GM23338 (cell line): ENCODE data around the gene YIPF5. TPM values are rescaled to one million over a fixed set of nuclear protein-coding genes. Genes with fewer than 3 reads are reported as not detected.

Source experiments
- ATAC-seq: fragments of 200-7000 bp; cut with Tn5 transposase; 3 replicates; pipeline ENCODE4 v1.9.1; 2020
- DNase-seq: peaks from one replicate; pipeline ENCODE4 v3.0.0-alpha.2; 2015; ENCODE audit warnings: low spot score
- H2AFZ ChIP-seq: fragments of 200-600 bp; sonication (generic); 2 replicates; pipeline ENCODE4 v1.8.0; 2016; ENCODE audit warnings: antibody characterized with exemption, mild to moderate bottlenecking, moderate library complexity
- H3F3A ChIP-seq: fragments of 200-600 bp; sonication (generic); replicated peaks from 2 replicates; pipeline ENCODE4 v1.8.0; 2017; ENCODE audit warnings: antibody characterized with exemption, mixed run types, low read depth
- H3K27ac ChIP-seq: fragments of 200-600 bp; sonication (generic); 2 replicates; pipeline ENCODE4 v1.6.1; 2016; ENCODE audit warnings: low read depth
- H3K27me3 ChIP-seq: fragments of 200-600 bp; sonication (generic); 2 replicates; pipeline ENCODE4 v1.8.0; 2016; ENCODE audit warnings: mild to moderate bottlenecking, mixed run types, moderate library complexity; ENCODE audit not compliant: insufficient read depth
- H3K36me3 ChIP-seq: fragments of 200-600 bp; sonication (generic); 2 replicates; pipeline ENCODE4 v1.8.0; 2016; ENCODE audit warnings: mild to moderate bottlenecking; ENCODE audit not compliant: insufficient read depth
- H3K4me1 ChIP-seq: fragments of 200-600 bp; sonication (generic); 2 replicates; pipeline ENCODE4 v1.8.0; 2016; ENCODE audit warnings: mild to moderate bottlenecking, moderate library complexity; ENCODE audit not compliant: insufficient read depth
- H3K4me2 ChIP-seq: fragments of 200-600 bp; sonication (generic); 2 replicates; pipeline ENCODE4 v1.7.1; 2017; ENCODE audit warnings: mixed run types
- H3K4me3 ChIP-seq: fragments of 200-600 bp; sonication (generic); 2 replicates; pipeline ENCODE4 v1.6.1; 2016; ENCODE audit warnings: mixed run types
- H3K79me2 ChIP-seq: fragments of 200-600 bp; sonication (generic); replicated peaks from 2 replicates; pipeline ENCODE4 v1.8.0; 2017; ENCODE audit warnings: mild to moderate bottlenecking; ENCODE audit not compliant: insufficient read depth
- H3K9me2 ChIP-seq: fragments of 200-600 bp; sonication (generic); 2 replicates; pipeline ENCODE4 v1.8.0; 2017; ENCODE audit not compliant: insufficient read depth
- H4K20me1 ChIP-seq: fragments of 200-600 bp; sonication (generic); replicated peaks from 2 replicates; pipeline ENCODE4 v1.8.0; 2017; ENCODE audit warnings: mild to moderate bottlenecking; ENCODE audit not compliant: insufficient read depth
- H3K27ac Mint-ChIP-seq: 2 replicates; pipeline ENCODE4 v1.8.0; 2020; ENCODE audit warnings: inconsistent platforms, mild to moderate bottlenecking, moderate library complexity, mixed read lengths
- H3K27me3 Mint-ChIP-seq: 3 replicates; pipeline ENCODE4 v1.8.0; 2022; ENCODE audit warnings: low read depth, mild to moderate bottlenecking, moderate library complexity, mixed read lengths, inconsistent platforms; ENCODE audit not compliant: insufficient read depth, poor library complexity
- H3K36me3 Mint-ChIP-seq: 3 replicates; pipeline ENCODE4 v1.8.0; 2021; ENCODE audit warnings: low read depth, mild to moderate bottlenecking, inconsistent platforms, moderate library complexity, mixed read lengths
- H3K4me1 Mint-ChIP-seq: 3 replicates; pipeline ENCODE4 v1.8.0; 2020; ENCODE audit warnings: mild to moderate bottlenecking, inconsistent platforms, mixed read lengths
- H3K4me3 Mint-ChIP-seq: 3 replicates; pipeline ENCODE4 v1.8.0; 2021; ENCODE audit warnings: moderate library complexity, mild to moderate bottlenecking, inconsistent platforms, mixed read lengths
- H3K9me3 Mint-ChIP-seq: 3 replicates; pipeline ENCODE4 v1.8.0; 2020; ENCODE audit warnings: moderate library complexity, mild to moderate bottlenecking, inconsistent platforms, mixed read lengths
- CREB1 ChIP-seq: fragments of 250-450 bp; sonication (Bioruptor Pico); IDR thresholded peaks from 2 replicates; pipeline ENCODE4 v1.5.0; 2020; ENCODE audit warnings: low read depth, mild to moderate bottlenecking, moderate library complexity
- EZH2 ChIP-seq: fragments of 200-600 bp; sonication (generic); IDR thresholded peaks from one replicate; pipeline ENCODE4 v1.8.0; 2017; ENCODE audit warnings: antibody characterized with exemption, mild to moderate bottlenecking, low read depth; ENCODE audit not compliant: unreplicated experiment
- EZH2phosphoT487 ChIP-seq: fragments of 200-600 bp; sonication (generic); IDR thresholded peaks from one replicate; pipeline ENCODE4 v1.8.1; 2018; ENCODE audit warnings: antibody characterized with exemption; ENCODE audit not compliant: unreplicated experiment
- JUNB ChIP-seq: IDR thresholded peaks from one replicate; pipeline ENCODE4 v1.6.1; 2016; ENCODE audit warnings: antibody characterized with exemption; ENCODE audit not compliant: unreplicated experiment
- NANOG ChIP-seq: IDR thresholded peaks from 2 replicates; pipeline ENCODE4 v1.6.1; 2016; ENCODE audit warnings: antibody characterized with exemption, borderline replicate concordance
- POLR2AphosphoS5 ChIP-seq: IDR thresholded peaks from 2 replicates; pipeline ENCODE4 v1.6.1; 2016; ENCODE audit warnings: antibody characterized with exemption, low read depth
- STAT1 ChIP-seq: IDR thresholded peaks from one replicate; pipeline ENCODE4 v1.6.1; 2016; ENCODE audit warnings: antibody characterized with exemption; ENCODE audit not compliant: unreplicated experiment
- ZNF114 ChIP-seq: fragments of 250-450 bp; sonication (Bioruptor Pico); IDR thresholded peaks from 2 replicates; pipeline ENCODE4 v1.5.0; 2020; ENCODE audit warnings: mild to moderate bottlenecking, moderate library complexity
- ZNF331 ChIP-seq: fragments of 250-450 bp; sonication (Bioruptor Pico); IDR thresholded peaks from 2 replicates; pipeline ENCODE4 v1.5.0; 2020; ENCODE audit warnings: low read depth, mild to moderate bottlenecking, moderate library complexity
- polyA plus RNA-seq: library from polyadenylated mRNA; unstranded; fragments of >200 nt; fragmentation: Nextera tagmentation; extraction: Ambion mirVana; gene quantifications from 2 replicates; pipeline ENCODE4 v1.2.1, GENCODE V29; 2016
- total RNA-seq: library from RNA; depleted of rRNA; stranded (reverse); fragments of >200 nt; shearing (Covaris generic); gene quantifications from 2 replicates; pipeline ENCODE4 v1.2.3, GENCODE V29; 2014
- TF ChIP-seq, protein P1 (sequence below): IDR thresholded peaks from 2 replicates; pipeline ENCODE4 v1.6.1; 2016; ENCODE audit warnings: antibody characterized with exemption
- TF ChIP-seq, protein P2 (sequence below): fragments of 250-450 bp; sonication (Bioruptor Pico); IDR thresholded peaks from 2 replicates; pipeline ENCODE4 v1.5.0; 2020; ENCODE audit warnings: mild to moderate bottlenecking, moderate library complexity
- TF ChIP-seq, protein P3 (sequence below): IDR thresholded peaks from one replicate; pipeline ENCODE4 v1.6.1; 2018; ENCODE audit warnings: antibody characterized with exemption; ENCODE audit not compliant: unreplicated experiment
- TF ChIP-seq, protein P4 (sequence below), 2 experiments: fragments of 200-600 bp in 1 of 2; sonication (generic) in 1 of 2; conservative IDR thresholded peaks; 2 replicates each; pipeline versions ENCODE4 v1.5.1 to v1.6.1; 2016 to 2017; ENCODE audit warnings: antibody characterized with exemption in 2 of 2, low read depth in 2 of 2, mild to moderate bottlenecking in 2 of 2, moderate library complexity in 1 of 2

YIPF5 gene
- total and polyA plus RNA-seq, 2 experiments from 2014 or later: 28.1 to 46.5 TPM

DNA sequence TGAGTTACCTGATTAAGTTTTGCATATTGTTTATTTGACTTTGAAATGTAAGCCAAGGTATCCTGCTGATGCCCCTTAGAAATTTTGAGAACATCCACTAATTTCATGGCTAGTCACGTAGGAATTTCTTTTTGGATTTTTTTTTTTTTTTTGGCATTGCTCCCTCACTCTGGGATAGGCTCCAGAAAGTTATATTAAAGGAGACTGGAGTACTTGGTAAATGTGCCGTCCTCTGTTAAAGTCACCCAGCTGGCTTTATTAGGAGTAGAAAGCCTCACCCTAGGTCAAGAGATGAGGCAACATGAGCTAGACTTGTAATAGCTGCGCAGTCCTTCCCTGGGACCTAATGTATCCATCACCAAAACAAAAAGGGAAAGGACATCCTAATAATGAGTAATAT lies 3.3 kb upstream of the YIPF5 start:
- no peak overlapping the region for H3K4me3 Mint-ChIP-seq
- TF ChIP-seq EZH2 (no peak), ZNF331 (no peak), ZNF114 (CRISPR knock-in tag) (no peak), POLR2AphosphoS5 (no peak), EZH2phosphoT487 (no peak), NANOG (no peak), STAT1 (no peak), JUNB (no peak), CREB1 (CRISPR knock-in tag) (no peak)
- TF ChIP-seq, protein P1, sequence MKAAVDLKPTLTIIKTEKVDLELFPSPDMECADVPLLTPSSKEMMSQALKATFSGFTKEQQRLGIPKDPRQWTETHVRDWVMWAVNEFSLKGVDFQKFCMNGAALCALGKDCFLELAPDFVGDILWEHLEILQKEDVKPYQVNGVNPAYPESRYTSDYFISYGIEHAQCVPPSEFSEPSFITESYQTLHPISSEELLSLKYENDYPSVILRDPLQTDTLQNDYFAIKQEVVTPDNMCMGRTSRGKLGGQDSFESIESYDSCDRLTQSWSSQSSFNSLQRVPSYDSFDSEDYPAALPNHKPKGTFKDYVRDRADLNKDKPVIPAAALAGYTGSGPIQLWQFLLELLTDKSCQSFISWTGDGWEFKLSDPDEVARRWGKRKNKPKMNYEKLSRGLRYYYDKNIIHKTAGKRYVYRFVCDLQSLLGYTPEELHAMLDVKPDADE: no peak
- TF ChIP-seq, protein P2, sequence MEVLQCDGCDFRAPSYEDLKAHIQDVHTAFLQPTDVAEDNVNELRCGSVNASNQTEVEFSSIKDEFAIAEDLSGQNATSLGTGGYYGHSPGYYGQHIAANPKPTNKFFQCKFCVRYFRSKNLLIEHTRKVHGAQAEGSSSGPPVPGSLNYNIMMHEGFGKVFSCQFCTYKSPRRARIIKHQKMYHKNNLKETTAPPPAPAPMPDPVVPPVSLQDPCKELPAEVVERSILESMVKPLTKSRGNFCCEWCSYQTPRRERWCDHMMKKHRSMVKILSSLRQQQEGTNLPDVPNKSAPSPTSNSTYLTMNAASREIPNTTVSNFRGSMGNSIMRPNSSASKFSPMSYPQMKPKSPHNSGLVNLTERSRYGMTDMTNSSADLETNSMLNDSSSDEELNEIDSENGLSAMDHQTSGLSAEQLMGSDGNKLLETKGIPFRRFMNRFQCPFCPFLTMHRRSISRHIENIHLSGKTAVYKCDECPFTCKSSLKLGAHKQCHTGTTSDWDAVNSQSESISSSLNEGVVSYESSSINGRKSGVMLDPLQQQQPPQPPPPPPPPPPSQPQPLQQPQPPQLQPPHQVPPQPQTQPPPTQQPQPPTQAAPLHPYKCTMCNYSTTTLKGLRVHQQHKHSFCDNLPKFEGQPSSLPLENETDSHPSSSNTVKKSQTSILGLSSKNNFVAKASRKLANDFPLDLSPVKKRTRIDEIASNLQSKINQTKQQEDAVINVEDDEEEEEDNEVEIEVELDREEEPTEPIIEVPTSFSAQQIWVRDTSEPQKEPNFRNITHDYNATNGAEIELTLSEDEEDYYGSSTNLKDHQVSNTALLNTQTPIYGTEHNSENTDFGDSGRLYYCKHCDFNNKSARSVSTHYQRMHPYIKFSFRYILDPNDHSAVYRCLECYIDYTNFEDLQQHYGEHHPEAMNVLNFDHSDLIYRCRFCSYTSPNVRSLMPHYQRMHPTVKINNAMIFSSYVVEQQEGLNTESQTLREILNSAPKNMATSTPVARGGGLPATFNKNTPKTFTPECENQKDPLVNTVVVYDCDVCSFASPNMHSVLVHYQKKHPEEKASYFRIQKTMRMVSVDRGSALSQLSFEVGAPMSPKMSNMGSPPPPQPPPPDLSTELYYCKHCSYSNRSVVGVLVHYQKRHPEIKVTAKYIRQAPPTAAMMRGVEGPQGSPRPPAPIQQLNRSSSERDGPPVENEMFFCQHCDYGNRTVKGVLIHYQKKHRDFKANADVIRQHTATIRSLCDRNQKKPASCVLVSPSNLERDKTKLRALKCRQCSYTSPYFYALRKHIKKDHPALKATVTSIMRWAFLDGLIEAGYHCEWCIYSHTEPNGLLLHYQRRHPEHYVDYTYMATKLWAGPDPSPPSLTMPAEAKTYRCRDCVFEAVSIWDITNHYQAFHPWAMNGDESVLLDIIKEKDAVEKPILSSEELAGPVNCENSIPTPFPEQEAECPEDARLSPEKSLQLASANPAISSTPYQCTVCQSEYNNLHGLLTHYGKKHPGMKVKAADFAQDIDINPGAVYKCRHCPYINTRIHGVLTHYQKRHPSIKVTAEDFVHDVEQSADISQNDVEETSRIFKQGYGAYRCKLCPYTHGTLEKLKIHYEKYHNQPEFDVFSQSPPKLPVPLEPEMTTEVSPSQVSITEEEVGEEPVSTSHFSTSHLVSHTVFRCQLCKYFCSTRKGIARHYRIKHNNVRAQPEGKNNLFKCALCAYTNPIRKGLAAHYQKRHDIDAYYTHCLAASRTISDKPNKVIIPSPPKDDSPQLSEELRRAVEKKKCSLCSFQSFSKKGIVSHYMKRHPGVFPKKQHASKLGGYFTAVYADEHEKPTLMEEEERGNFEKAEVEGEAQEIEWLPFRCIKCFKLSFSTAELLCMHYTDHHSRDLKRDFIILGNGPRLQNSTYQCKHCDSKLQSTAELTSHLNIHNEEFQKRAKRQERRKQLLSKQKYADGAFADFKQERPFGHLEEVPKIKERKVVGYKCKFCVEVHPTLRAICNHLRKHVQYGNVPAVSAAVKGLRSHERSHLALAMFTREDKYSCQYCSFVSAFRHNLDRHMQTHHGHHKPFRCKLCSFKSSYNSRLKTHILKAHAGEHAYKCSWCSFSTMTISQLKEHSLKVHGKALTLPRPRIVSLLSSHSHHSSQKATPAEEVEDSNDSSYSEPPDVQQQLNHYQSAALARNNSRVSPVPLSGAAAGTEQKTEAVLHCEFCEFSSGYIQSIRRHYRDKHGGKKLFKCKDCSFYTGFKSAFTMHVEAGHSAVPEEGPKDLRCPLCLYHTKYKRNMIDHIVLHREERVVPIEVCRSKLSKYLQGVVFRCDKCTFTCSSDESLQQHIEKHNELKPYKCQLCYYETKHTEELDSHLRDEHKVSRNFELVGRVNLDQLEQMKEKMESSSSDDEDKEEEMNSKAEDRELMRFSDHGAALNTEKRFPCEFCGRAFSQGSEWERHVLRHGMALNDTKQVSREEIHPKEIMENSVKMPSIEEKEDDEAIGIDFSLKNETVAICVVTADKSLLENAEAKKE (CRISPR knock-in tag): no peak
- TF ChIP-seq, protein P3, sequence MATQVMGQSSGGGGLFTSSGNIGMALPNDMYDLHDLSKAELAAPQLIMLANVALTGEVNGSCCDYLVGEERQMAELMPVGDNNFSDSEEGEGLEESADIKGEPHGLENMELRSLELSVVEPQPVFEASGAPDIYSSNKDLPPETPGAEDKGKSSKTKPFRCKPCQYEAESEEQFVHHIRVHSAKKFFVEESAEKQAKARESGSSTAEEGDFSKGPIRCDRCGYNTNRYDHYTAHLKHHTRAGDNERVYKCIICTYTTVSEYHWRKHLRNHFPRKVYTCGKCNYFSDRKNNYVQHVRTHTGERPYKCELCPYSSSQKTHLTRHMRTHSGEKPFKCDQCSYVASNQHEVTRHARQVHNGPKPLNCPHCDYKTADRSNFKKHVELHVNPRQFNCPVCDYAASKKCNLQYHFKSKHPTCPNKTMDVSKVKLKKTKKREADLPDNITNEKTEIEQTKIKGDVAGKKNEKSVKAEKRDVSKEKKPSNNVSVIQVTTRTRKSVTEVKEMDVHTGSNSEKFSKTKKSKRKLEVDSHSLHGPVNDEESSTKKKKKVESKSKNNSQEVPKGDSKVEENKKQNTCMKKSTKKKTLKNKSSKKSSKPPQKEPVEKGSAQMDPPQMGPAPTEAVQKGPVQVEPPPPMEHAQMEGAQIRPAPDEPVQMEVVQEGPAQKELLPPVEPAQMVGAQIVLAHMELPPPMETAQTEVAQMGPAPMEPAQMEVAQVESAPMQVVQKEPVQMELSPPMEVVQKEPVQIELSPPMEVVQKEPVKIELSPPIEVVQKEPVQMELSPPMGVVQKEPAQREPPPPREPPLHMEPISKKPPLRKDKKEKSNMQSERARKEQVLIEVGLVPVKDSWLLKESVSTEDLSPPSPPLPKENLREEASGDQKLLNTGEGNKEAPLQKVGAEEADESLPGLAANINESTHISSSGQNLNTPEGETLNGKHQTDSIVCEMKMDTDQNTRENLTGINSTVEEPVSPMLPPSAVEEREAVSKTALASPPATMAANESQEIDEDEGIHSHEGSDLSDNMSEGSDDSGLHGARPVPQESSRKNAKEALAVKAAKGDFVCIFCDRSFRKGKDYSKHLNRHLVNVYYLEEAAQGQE: no peak
- TF ChIP-seq, protein P4, sequence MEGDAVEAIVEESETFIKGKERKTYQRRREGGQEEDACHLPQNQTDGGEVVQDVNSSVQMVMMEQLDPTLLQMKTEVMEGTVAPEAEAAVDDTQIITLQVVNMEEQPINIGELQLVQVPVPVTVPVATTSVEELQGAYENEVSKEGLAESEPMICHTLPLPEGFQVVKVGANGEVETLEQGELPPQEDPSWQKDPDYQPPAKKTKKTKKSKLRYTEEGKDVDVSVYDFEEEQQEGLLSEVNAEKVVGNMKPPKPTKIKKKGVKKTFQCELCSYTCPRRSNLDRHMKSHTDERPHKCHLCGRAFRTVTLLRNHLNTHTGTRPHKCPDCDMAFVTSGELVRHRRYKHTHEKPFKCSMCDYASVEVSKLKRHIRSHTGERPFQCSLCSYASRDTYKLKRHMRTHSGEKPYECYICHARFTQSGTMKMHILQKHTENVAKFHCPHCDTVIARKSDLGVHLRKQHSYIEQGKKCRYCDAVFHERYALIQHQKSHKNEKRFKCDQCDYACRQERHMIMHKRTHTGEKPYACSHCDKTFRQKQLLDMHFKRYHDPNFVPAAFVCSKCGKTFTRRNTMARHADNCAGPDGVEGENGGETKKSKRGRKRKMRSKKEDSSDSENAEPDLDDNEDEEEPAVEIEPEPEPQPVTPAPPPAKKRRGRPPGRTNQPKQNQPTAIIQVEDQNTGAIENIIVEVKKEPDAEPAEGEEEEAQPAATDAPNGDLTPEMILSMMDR (conservative IDR thresholded peaks at IDR 0.05; ENCODE audit: low read depth in 2 of 2): no peak
- H3K27me3 Mint-ChIP-seq: peaks cover 7% of the 10 kb centered on the region
- peaks cover 1% of the 10 kb centered on the region for H3K36me3 Mint-ChIP-seq
- Histone ChIP-seq H3K79me2 (peaks cover 14% of the 10 kb centered on the region), H2AFZ (no peak overlapping the region), H3K4me3 (no peak overlapping the region), H3K4me1 (peaks cover 7% of the 10 kb centered on the region; the same call in 1 of the 2 replicates), H4K20me1 (no peaks in the 10 kb centered on the region), H3K27me3 (no peaks in the 10 kb centered on the region), H3K9me2 (peaks cover 5% of the 10 kb centered on the region; the same call in 1 of the 2 replicates), H3F3A (no peaks in the 10 kb centered on the region), H3K36me3 (0 out of 2 replicates have a peak, but pooled peaks cover 1% of the 10 kb centered on the region), H3K27ac (no peak overlapping the region), H3K4me2 (no peak overlapping the region)
- H3K9me3 Mint-ChIP-seq: no peaks in the 10 kb centered on the region
- ATAC-seq (no peak), DNase-seq (no peak)
- H3K4me1 Mint-ChIP-seq: peaks cover 9% of the 10 kb centered on the region
- H3K27ac Mint-ChIP-seq: no peak overlapping the region
